Measurements from ENCODE around the gene CLDN1.

The CLDN1 gene, protein sequence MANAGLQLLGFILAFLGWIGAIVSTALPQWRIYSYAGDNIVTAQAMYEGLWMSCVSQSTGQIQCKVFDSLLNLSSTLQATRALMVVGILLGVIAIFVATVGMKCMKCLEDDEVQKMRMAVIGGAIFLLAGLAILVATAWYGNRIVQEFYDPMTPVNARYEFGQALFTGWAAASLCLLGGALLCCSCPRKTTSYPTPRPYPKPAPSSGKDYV

DNA sequence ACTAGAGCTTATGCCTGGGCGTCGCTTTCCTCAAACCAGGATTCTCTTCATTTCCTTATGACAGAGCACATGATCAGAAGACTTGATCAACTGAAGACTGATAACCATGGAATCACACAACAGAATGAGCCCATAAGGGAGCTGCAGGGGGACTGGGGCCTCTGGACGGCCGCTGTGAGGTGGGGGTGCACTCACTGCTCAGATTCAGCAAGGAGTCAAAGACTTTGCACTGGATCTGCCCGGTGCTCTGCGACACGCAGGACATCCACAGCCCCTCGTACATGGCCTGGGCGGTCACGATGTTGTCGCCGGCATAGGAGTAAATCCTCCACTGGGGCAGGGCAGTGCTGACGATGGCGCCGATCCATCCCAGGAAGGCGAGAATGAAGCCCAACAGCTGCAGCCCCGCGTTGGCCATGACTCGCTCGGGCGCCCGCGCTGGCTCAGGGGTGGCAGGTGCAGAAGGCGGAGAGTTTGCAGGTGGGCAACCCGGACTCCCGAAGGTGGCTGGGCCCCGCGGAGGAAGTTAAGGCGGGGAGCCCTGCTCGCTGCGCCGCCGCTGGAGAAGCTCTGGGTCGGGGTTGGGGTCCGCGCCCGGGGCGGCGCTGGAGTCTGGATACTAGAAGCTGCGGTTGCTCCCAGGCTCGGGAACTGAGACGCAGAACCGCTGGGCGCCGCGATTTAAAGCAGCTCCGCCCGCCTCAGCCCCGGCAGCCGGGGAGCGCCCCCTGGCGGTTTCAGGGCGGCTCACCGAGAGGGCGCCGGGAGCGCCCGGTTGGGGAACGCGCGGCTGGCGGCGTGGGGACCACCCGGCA lies at the start of gene CLDN1:
TSS of gene CLDN1 (minus strand) at position 658 of the 815 bp plus-strand sequence. CDS start at position 418, 240 bp downstream.
- ATAC-seq: peak; percentile 48 to 65

DNA sequence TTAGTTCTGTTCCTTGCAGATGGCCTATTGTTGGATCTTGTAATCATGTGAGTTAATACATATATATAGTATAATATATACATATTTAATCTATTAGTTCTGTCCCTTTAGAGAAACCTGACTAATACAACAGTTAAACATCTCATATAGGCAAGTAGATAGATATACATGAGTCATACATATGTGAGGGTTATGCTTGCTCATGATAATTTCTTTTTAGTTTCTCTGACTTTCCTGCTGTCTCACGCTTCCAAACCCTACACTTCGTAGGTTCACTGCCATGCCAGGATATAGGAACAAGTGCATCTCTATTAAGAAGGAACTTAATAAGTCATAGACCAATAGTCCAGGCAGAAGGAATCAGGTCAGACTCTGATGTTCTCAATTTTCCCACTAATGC lies 48.9 kb upstream of the CLDN1 start:
- no peak for ATAC-seq

DNA sequence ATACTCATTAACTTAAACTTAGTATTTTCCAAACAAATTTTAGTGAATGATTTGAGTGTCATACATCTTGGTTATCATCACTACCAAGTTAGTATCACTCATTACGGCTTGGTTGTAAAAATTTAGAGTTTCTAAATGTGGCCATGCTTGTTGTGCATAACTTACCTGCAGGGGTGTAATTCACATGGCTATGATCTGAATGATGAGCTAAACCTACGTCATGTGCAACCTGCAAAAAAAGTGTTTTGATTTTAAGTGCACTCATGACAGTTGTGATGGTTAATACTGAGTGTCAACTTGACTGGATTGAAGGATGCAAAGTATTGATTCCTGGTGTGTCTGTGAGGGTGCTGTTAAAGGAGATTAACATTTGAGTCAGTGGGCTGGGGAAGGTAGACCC lies 48.1 kb upstream of the CLDN1 start:
- ATAC-seq: no peak

DNA sequence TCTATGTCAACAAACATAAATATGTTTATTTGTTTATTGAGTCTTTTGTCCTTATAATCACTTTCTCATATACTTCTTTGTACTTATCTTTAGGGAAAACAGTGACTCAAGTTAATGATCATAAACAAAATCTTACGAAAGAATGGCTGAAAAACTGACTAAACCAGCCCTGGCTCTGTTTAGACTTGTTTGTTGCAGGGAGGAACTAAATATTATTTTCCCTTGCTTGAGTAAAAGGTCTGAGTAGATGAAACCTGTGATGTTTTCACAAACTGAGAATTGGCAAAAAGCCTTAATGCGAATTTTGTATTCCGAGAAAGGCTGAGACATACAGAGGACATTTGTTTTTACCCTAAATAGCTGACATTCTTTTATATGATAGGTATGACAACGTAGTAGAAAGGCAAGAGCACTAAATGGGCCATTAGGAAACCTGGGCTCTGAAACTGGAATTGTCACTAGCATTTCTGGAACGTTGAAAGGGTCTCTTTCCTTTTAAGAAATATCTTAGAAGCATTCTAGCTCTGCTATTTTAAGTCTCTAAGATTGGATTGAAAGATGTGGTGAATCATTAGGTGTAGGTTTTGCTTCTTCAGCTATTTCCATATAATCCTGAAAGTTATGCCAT lies 47.5 kb upstream of the CLDN1 start:
- no peak for ATAC-seq

DNA sequence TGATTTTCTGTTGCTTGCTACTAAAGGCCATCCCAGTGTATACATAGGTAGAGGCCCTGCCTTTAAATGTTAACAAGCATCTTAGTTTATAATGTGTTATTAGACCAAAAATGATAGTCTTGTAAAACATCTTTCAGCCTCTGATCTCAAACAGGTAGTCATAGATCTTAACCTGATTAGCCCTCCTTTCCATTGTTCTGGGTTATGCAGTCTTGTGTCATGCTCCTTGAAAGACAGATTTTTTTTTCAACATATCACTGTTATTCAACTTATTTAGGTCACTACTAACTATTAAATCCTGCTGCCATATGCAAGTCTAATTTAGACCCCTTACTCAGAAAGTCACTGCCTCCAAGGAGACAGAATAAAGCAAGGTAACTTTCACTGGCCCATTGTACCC lies 46.6 kb upstream of the CLDN1 start:
- ATAC-seq: no peak

DNA sequence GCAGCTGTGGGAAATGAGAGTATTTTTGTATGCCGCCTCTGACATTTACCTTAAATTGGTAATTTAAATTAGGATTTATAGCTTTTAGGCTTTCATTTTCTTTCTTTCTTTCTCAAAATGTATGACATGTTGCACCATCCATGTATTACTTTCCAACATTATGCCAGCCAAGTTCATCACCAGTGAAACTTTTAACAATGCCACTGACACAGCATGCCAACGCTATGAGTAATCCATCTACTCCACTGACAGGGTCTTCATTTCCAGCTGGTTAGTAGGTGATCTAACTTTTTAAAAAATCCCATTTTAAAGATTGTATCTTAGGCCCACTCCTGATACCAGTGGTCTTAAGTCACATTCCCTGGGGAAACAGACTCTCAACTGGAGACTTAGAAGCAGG lies 43.9 kb upstream of the CLDN1 start:
- no peak for ATAC-seq

DNA sequence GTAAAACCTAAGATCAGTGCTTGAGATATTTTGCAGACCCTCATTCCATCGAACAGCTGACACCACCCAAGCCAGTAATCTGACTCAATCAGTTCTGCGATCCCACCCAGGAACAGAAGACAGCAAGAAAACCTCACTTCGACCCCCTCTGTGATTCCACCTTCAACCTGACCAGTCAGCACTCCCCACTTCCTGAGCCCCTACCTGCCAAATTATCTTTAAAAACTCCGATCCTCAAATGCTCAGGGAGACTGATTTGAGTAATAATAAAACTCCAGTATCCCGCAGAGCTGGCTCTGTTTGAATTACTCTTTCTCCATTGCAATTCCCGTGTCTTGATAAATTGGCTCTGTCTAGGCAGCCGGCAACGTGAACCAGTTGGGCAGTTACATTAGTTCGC lies 40.0 kb upstream of the CLDN1 start:
- ATAC-seq: no peak

DNA sequence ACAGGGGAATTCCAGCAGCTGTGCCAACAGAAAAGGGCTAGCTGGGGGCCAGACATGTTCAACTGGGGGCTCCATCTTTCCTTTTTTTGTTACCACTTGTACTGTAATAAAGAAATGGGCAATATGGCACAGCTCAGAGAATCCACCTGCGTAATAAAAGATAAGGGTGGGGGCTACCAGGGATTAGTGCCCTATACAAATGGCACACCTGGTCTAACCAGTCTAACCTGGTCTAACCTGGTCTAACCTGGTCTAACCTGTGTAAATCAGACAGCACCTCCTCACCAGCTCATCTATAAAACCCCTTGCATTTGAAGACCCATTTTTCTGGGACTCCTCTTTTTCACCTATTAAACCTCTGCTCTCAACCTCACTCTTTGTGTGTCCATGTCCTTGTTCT lies 39.5 kb upstream of the CLDN1 start:
- ATAC-seq: no peak

DNA sequence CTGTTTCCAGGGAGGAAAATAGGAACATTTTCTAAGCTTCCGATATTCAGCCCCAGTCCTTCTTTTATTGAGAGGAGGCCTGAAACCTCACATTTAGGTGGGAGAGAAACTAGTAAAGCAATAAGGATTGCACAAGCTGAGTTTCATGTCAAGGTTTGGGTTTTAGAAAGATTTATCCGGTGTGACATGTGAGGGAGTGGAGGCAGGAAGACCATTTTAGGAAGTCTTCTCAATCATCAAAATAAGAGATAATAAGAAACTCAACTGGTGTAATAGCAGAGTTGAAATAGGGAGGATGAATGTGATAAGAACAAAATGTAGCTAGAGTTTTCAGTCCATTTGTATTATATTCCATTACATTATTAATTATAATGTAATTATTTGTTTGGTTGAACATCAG lies 38.0 kb upstream of the CLDN1 start:
- no peak for ATAC-seq

DNA sequence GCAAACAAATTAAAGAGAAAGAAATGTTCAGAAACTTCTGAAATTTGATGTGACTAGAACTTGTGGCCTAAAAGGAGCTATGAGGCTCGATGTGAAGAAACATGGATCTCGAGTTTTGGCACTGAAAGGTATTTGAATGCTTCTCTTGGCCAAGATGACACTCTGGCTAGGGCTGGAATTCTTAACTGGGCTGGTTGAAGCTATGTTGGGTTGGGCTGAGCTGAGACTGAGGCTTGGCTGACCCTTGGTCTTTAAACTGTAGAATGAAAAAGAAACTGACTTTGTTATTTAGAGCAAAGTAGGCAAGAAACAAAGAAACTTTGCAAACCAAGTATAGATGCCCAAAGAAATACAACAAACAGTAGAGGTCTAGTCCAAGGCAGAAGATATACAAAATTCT lies 37.6 kb upstream of the CLDN1 start:
- no peak for ATAC-seq

DNA sequence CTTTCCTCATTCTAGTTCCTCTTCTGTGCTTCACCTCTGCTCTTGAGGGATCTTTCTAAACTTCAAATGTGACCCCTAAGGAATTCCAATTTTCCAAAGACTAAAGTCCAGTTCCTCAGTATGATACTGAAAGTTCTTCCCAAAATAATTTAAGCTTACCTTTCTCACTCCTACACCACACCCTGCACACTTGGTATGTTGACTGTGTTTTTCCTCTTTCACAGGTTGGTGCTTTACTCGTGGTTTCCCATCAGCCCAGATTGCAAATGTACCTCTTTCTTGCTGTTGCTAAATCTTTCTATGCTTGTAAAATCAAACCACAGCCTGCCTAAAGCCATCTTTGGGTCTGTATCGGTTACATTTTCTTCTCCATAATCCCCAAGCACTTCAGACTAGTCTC lies 35.2 kb upstream of the CLDN1 start:
- no peak for ATAC-seq

DNA sequence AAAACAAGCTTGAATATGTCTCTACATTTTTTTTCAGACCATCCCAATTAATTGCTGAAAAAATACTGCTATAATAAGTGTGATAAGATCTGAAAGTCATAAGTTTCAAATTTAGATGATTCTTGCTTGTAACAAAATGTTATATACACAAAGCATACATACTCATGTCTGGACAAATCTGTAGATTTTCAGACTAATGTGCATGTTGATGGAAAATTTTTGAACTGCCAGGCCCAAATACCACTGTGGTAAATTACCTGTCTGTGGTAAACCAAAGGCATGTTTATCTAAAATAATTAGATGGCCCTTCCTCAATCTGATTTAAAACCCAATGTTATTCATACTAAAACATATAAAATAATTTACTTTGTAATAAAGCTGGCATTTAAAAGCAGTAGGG lies 34.0 kb upstream of the CLDN1 start:
- ATAC-seq: no peak

DNA sequence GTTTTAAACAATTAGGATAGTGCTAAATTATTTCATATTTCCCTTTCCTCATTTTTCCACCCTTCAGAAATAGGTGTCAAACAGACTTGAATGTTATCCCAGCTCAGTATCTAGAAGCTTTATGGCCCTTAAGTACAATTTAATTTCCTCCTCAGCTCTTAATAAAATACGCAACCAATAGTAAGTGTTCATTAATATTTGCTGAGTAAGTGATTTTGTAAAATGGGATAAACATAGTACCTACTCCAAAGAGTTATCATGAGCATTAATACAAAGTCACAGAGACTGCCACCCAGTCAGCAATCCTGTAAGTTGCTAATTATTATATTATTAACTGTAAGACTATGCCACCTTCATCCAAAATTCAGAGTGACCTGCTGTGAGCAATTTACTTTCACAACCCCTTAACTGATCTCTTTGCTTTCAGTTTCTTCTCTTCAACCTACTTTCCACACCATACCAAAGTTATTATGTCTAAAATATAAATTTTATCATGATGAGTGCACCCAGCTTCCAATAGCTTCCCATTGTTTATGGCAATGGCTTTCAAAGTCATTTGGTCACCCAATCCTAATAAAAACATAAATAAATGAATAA lies 30.7 kb upstream of the CLDN1 start:
- ATAC-seq: no peak

DNA sequence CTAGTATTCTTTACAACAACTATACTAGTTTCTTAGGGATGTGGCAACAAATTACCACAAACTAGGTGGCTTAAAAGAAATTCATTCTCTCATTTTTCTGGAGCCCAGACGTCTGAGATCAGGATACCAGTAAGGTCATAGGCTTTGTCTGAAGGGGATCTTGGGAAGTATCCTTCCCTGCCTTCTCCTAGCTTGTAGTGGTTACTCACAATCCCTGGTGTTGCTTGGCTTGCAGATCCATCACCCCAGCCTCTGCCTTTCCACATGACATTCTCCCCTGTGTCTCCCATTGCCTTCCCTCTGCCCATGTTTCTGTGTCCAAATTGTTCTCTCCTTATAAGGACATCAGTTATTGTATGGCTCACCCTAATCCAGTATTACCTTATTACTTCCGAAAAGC lies 24.3 kb upstream of the CLDN1 start:
- ATAC-seq: no peak

DNA sequence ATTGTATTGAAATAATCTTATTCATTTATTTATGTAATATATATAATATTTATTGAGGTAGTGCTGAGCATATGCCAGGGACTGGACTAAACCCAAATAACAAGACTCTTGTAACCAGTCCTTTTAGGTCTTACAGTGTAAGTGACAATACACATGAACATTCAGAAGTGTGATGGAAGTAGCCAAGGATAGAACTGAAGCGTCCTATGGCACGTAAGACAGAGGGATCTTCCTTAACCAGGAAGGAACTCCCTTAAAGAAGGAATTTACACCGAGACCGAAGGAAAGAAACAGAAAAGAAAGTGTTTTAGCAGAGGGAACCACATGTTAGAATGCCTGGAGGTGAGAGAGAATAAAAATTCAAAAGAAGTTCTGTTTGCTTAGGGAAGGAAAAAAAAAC lies 23.6 kb upstream of the CLDN1 start:
- ATAC-seq: no peak

DNA sequence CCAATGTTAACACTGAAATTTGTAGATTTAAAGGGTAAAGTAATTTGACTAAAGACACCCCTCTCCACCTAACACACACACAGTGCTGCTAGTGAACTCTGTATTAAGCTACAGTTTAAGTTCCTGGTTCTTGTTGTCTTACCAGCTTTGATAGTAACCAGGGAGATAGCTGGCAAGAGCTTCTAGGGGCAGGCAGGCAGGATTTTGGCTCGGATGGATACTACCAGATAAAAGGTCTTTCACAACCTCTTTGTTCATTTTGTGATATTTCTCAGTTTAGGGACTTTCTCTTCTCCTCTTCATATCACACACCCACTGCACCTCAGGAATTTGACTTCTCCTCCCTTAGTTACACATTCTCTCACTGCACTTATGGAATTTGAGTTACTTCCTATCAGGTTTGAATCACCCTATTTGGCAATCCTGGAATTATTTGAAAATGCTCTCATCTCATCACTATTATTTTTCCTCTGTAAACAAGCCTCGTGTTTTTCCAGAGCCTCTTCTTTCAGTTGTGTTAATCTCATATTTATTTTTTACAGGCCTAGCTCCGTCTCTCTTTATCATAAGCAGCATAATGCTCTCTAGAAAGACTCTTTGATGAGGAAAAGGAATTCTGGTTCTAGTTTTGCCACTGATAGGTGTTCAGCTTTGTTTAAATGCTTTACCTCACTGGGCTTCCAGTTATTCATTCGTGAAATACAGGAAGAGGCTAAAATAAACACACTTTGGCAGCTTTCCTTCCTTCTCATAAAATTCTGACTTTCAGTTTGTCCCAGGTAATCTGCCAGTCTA lies 23.0 kb upstream of the CLDN1 start:
- no peak for ATAC-seq

DNA sequence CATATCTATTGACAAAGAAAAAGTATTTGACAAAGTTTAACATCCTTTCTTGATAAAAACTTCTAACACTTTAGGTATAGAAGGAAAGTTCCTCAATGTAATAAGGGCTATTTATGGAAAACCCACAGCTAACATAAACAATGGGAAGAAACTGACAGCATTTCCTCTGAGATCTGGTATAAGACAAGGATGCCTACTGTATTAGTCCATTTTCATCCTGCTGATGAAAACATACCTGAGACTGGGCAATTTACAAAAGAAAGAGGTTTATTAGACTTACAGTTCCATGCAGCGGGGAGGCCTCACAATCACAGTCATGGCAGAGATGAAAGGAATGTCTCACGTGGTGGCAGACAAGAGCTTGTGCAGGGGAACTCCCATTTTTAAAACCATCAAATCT lies 17.8 kb upstream of the CLDN1 start:
- no peak for ATAC-seq

DNA sequence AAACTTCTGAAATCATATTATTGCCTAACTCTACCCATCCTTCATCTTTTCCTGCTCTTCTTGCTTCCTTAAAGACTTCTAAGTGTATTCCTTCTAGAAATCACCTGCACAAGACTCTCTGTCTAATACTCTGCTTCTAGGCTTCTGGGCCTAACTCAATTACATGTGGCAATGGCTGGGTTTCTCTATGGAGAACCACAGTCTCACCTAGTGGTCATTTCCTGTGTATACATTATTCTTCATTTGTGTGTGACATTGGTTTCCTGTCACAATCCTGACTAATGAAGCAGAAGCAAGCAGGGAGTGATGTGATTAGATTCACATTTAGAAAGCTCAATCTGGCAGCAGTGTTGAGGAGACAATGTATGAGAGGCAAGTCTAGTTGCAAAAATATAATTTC lies 16.9 kb upstream of the CLDN1 start:
- ATAC-seq: no peak

DNA sequence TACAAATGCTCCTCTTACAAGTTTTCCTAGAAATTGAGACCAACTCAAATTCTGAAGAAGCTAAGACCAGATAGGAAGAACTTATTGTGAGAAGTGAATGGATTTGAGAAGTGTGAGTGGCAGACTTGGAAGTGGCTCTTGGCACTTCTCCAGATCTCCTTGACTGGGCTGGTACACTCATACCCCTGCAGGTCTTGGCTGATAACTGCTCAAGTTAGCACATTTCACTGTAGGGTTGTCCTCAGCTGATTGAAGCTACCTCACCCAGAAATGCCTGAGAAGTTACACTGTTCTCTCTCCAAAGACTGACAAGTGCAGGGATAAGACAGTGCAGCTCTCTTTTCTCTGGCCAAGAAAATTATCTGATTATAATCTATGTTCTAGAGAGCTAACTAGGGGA lies 16.5 kb upstream of the CLDN1 start:
- no peak for ATAC-seq

DNA sequence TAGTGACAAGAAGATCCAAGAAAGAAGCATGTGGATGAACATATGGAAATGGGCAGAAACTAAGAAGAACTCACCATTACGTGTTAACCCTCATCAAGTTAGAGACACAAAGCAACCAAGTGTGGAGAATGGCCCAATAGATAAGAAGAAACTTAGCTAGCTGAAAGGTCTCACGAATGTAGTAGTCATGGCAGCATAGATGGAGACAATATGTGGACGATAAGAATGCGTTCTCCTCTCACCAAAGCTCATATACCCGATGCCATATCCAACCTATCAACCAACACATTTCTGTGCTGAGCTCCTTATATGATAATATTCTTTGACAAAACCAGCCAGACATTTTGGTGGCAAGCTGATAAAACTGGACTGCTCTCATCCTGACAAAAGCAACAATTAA lies 15.1 kb upstream of the CLDN1 start:
- ATAC-seq: no peak

DNA sequence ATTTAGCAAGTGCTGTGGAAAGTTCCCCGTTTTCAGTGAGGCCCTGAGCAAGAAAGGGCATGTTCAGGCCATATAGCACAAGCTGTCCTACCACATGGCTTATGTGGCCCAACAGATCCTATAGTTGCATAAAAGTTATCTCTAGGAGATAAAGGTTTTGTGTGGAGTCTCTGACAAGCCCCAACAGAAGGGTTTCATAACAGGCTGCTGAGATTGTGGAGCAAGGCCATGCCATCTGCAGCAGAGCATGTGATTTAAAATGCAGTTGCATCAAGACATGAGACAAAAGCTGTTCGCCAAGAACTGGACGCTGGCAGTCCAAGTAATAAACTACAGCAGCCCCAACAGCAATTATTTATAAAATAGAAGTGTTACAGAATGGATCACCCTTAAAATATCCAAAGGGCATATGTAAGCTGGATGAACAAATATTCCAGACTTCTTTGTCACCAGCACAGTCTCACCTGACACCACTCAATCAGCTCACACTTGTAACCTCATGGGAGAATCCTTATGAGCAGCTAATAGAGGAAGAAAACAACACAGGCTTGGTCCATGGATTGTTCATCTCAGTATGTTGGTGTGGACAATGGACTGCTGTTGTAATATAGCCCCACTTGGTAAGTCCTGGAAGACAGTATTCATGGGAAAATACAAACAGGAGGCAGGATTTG lies 14.4 kb upstream of the CLDN1 start:
- ATAC-seq: no peak

DNA sequence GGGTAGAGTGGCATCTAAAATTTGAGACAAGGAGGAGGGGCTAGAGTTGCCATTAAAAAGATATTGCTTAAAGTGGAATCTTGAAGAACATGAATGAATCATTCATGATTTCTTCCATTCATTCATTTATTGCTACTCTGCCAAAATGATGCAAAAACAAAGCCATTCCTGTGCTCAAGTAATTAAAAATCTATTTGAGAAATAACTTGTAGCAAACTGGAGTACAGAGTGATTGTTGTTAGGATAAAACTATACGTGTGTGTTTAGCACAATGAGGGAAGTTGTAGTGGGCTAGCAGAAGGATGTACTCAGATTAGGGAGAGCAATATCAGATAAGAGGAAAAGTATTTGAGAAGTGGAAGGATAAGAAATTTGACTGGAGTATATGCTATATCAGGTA lies 11.7 kb upstream of the CLDN1 start:
- ATAC-seq: no peak

Measured in activated CD4-positive, CD25-positive, alpha-beta regulatory T cell treated with anti-CD3 and anti-CD28 coated beads, Interleukin-2, amount 50 U/mL, for 24 hours (primary cell).